Mesenchymal stem cell (in vitro differentiated cells and primary cell): ENCODE measurements around the gene SYNGR3. TPM values are rescaled to one million over a fixed set of nuclear protein-coding genes. Genes with fewer than 3 reads are reported as not detected.

ENCODE experiments used
- small RNA-seq: library from polyadenylated mRNA; stranded (forward); fragments of <200 nt; extraction: miRNeasy Mini kit (QIAGEN cat#:217004); gene quantifications from one replicate; pipeline ENCODE3, GENCODE V24; 2013; ENCODE audit warnings: low read depth

Gene SYNGR3

Small RNA genes within 50 kb of the gene (small RNA-seq; reads per million reads assigned to genes)
- gene AC005363.2 (0.86 reads per million), gene RN7SL219P (not detected), gene SNORA10 (not detected), gene SNORA64 (not detected)
